ENCODE results near the gene STXBP3. TPM values are rescaled to one million over a fixed set of nuclear protein-coding genes. Genes with fewer than 3 reads are reported as not detected.

The STXBP3 gene
- total and polyA plus RNA-seq, 3 donors from 2014 or later: 22.7 to 71.8 (median 59.6) TPM

- intact Hi-C loops (cut with DNase I; ENCODE audit: low total_unique reads): no loop called here
- no peak for DNase-seq
- Histone ChIP-seq H3K27ac (no peak overlapping the region), H3K36me3 (ENCODE audit: low read depth, missing control alignments) (no peaks in the 10 kb centered on the region), H3K9me3 (no peaks in the 10 kb centered on the region), H3K4me3 (no peak overlapping the region), H3K4me1 (no peaks in the 10 kb centered on the region), H3K27me3 (no peaks in the 10 kb centered on the region)
- no peak for TF ChIP-seq POLR2A (IDR thresholded peaks at IDR 0.05)
- TF ChIP-seq, protein P1, sequence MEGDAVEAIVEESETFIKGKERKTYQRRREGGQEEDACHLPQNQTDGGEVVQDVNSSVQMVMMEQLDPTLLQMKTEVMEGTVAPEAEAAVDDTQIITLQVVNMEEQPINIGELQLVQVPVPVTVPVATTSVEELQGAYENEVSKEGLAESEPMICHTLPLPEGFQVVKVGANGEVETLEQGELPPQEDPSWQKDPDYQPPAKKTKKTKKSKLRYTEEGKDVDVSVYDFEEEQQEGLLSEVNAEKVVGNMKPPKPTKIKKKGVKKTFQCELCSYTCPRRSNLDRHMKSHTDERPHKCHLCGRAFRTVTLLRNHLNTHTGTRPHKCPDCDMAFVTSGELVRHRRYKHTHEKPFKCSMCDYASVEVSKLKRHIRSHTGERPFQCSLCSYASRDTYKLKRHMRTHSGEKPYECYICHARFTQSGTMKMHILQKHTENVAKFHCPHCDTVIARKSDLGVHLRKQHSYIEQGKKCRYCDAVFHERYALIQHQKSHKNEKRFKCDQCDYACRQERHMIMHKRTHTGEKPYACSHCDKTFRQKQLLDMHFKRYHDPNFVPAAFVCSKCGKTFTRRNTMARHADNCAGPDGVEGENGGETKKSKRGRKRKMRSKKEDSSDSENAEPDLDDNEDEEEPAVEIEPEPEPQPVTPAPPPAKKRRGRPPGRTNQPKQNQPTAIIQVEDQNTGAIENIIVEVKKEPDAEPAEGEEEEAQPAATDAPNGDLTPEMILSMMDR (IDR thresholded peaks at IDR 0.05): no peak
- 93 to 95% methylated on average over 4 of the region's 4 CpGs for WGBS, 2 donors
These were observed 17.0 kb upstream of the STXBP3 start for GRCh38 chr1:108729481-108729880.

DNA sequence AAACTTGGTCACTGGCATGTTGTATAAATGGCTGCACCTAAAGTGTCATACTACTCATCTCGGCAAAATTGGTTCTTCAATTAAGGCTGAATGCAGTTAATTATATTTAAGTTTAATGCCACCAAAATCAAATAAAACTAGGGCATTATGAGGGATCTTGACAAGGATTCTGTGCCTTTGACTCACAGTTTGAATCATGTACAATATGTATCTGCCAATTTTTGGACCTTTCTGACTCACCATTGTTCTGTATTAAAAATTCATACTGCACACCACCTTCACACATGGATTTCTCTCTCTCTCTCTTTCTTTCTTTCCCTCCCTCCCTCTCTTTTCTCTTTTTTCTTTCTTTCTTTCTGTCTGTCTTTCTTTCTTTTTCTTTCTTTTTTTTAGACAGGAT, 14.1 kb upstream of the STXBP3 start:
- H3K27ac ChIP-seq: no peak overlapping the region
- H3K27me3 ChIP-seq: no peaks in the 10 kb centered on the region
- intact Hi-C loops (cut with DNase I; ENCODE audit: low total_unique reads): no loop called here
- no peak for DNase-seq
- no peaks in the 10 kb centered on the region for H3K9me3 ChIP-seq
- H3K4me1 ChIP-seq: no peaks in the 10 kb centered on the region
- 100% methylated on average over 1 of the region's 1 CpG for WGBS, 2 donors
- H3K36me3 ChIP-seq (ENCODE audit: low read depth, missing control alignments): no peaks in the 10 kb centered on the region
- no peak overlapping the region for H3K4me3 ChIP-seq
- TF ChIP-seq, protein P1 (IDR thresholded peaks at IDR 0.05): no peak
- no peak for TF ChIP-seq POLR2A (IDR thresholded peaks at IDR 0.05)

DNA sequence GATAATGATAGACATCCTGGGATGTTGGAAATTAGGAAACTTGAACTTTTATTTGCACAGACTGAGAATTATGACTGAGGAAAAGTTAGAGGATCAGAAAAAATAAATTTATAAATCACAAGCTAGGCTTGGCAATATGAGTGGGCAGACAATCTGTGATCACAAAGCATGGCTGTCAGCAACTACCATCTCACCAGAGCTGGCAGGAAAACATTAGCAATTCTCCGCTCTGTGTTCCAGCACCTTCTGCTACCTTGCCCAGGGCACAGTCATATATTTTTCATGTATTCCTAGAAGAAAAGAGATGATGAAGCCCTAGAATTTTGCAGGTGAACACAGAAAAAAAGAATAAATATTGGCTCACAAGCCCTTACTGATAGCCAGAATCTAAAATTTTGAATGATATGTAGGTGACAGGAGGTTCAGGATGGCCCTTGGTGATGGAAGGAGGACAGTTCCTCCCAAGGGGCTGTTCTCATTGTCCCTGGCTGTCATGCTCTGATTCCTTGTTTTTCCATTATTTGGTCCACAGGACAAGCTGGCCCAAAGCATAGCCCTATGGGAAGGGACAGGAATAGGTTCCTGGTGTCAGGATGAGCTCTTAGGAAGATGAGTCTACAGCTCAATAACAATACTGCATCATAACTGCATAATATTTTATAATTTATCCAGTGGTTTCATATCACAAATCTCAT, 12.2 kb upstream of the STXBP3 start:
- Histone ChIP-seq H3K4me1 (no peaks in the 10 kb centered on the region), H3K9me3 (no peaks in the 10 kb centered on the region), H3K36me3 (ENCODE audit: low read depth, missing control alignments) (no peaks in the 10 kb centered on the region), H3K27ac (no peak overlapping the region), H3K4me3 (no peak overlapping the region), H3K27me3 (no peaks in the 10 kb centered on the region)
- DNase-seq: no peak
- no peak for TF ChIP-seq POLR2A (IDR thresholded peaks at IDR 0.05)
- TF ChIP-seq, protein P1 (IDR thresholded peaks at IDR 0.05): no peak
- intact Hi-C loops (cut with DNase I; ENCODE audit: low total_unique reads): no loop called here
- 89 to 100% methylated on average over 1 of the region's 1 CpG for WGBS, 2 donors

- no peaks in the 10 kb centered on the region for H3K36me3 ChIP-seq (ENCODE audit: low read depth, missing control alignments)
- no peaks in the 10 kb centered on the region for H3K4me1 ChIP-seq
- TF ChIP-seq, protein P1 (IDR thresholded peaks at IDR 0.05): no peak
- no peak for TF ChIP-seq POLR2A (IDR thresholded peaks at IDR 0.05)
- H3K27ac ChIP-seq: no peak overlapping the region
- no peaks in the 10 kb centered on the region for H3K27me3 ChIP-seq
- H3K9me3 ChIP-seq: no peaks in the 10 kb centered on the region
- H3K4me3 ChIP-seq: no peak overlapping the region
- intact Hi-C loops (cut with DNase I; ENCODE audit: low total_unique reads): no loop called here
- 72 to 88% methylated on average over 6 of the region's 6 CpGs for WGBS, 2 donors
- no peak for DNase-seq
These were observed 4.2 kb upstream of the STXBP3 start for GRCh38 chr1:108742253-108742652.

- 8 to 17% methylated on average over 3 of the region's 3 CpGs for WGBS, 2 donors
- H3K4me3 ChIP-seq: peak overlapping the region; percentile 78 to 88
- no peaks in the 10 kb centered on the region for H3K27me3 ChIP-seq
- no peak for DNase-seq
- intact Hi-C loops (cut with DNase I; ENCODE audit: low total_unique reads): no loop called here
- H3K36me3 ChIP-seq (ENCODE audit: low read depth, missing control alignments): no peaks in the 10 kb centered on the region
- TF ChIP-seq POLR2A (IDR thresholded peaks at IDR 0.05): no peak
- TF ChIP-seq, protein P1 (IDR thresholded peaks at IDR 0.05): no peak
- no peaks in the 10 kb centered on the region for H3K9me3 ChIP-seq
- H3K27ac ChIP-seq: peak overlapping the region; percentile 86 to 98
- H3K4me1 ChIP-seq: peaks cover 4% of the 10 kb centered on the region
These were observed 493 bp upstream of the STXBP3 start for GRCh38 chr1:108745980-108746381.
